ENCODE data around the gene NRG3.

NRG3 gene

GRCh38 chr10:82742898-82743297 is 867.9 kb downstream of the NRG3 start:
- DNase-seq, result no peak

- DNase-seq, result no peak
Measured at GRCh38 chr10:82750538-82750937, 875.5 kb downstream of the NRG3 start.

- DNase-seq, result no peak
Measured at GRCh38 chr10:82757397-82757796, 882.4 kb downstream of the NRG3 start.

GRCh38 chr10:82757901-82758300 is 882.9 kb downstream of the NRG3 start:
- DNase-seq, result no peak

- no peak for DNase-seq
Measured at GRCh38 chr10:82759050-82759449, 884.1 kb downstream of the NRG3 start.

- no peak for DNase-seq
Measured at GRCh38 chr10:82762641-82763040, 887.6 kb downstream of the NRG3 start.

GRCh38 chr10:82768040-82768439 is 893.0 kb downstream of the NRG3 start:
- no peak for DNase-seq

- DNase-seq, result no peak
Measured at GRCh38 chr10:82778908-82779307, 903.9 kb downstream of the NRG3 start.

GRCh38 chr10:82796510-82796909 is 921.5 kb downstream of the NRG3 start:
- DNase-seq, result no peak

- DNase-seq, result no peak
Measured at GRCh38 chr10:82801289-82801688, 926.3 kb downstream of the NRG3 start.

GRCh38 chr10:82811621-82812020 is 936.6 kb downstream of the NRG3 start:
- no peak for DNase-seq

GRCh38 chr10:82813856-82814255 is 938.9 kb downstream of the NRG3 start:
- no peak for DNase-seq

- no peak for DNase-seq
Measured at GRCh38 chr10:82814635-82815034, 939.6 kb downstream of the NRG3 start.

- DNase-seq, result no peak
Measured at GRCh38 chr10:82815680-82816079, 940.7 kb downstream of the NRG3 start.

GRCh38 chr10:82817676-82818422 is 942.9 kb downstream of the NRG3 start:
- no peak for DNase-seq

GRCh38 chr10:82821043-82821442 is 946.0 kb downstream of the NRG3 start:
- DNase-seq, result no peak

GRCh38 chr10:82826132-82826531 is 951.1 kb downstream of the NRG3 start:
- no peak for DNase-seq

- DNase-seq, result no peak
Measured at GRCh38 chr10:82827901-82828300, 952.9 kb downstream of the NRG3 start.

GRCh38 chr10:82847242-82847641 is 972.2 kb downstream of the NRG3 start:
- DNase-seq, result no peak

GRCh38 chr10:82850191-82850590 is 975.2 kb downstream of the NRG3 start:
- DNase-seq, result no peak

GRCh38 chr10:82856957-82857613 is 982.1 kb downstream of the NRG3 start:
- DNase-seq, result no peak

GRCh38 chr10:82861889-82862288 is 986.9 kb downstream of the NRG3 start:
- DNase-seq, result no peak

GRCh38 chr10:82865366-82865765 is 990.4 kb downstream of the NRG3 start:
- no peak for DNase-seq

GRCh38 chr10:82866424-82867020 is 991.5 kb downstream of the NRG3 start:
- DNase-seq, result no peak
